ENCODE data around the gene POLN.
A peak's percentile ranks its signal among the peaks of the same experiment; 100 is the strongest.

The POLN gene

GRCh38 chr4:2067446-2068197, 174.3 kb downstream of the POLN start:
- no peak for DNase-seq

GRCh38 chr4:2066571-2067445, 175.1 kb downstream of the POLN start:
- no peak for DNase-seq

- no peak for DNase-seq
Measured at GRCh38 chr4:2066011-2066551, 175.8 kb downstream of the POLN start.

- DNase-seq = no peak
Measured at GRCh38 chr4:2065106-2065930, 176.6 kb downstream of the POLN start.

GRCh38 chr4:2064276-2064991, 177.5 kb downstream of the POLN start:
- no peak for DNase-seq

- DNase-seq = no peak
Measured at GRCh38 chr4:2063557-2064275, 178.2 kb downstream of the POLN start.

- no peak for DNase-seq
Measured at GRCh38 chr4:2062808-2063524, 179.0 kb downstream of the POLN start.

GRCh38 chr4:2062168-2062807, 179.6 kb downstream of the POLN start:
- no peak for DNase-seq

GRCh38 chr4:2061186-2062131, 180.5 kb downstream of the POLN start:
- no peak for DNase-seq

- DNase-seq = no peak
Measured at GRCh38 chr4:2060611-2061185, 181.2 kb downstream of the POLN start.

GRCh38 chr4:2059726-2060602, 182.0 kb downstream of the POLN start:
- DNase-seq = no peak

GRCh38 chr4:2059046-2059725, 182.7 kb downstream of the POLN start, which contains the start of gene NAT8L:
Gene NAT8L (plus strand): TSS chr4:2059327. CDS start chr4:2059512, 185 bp downstream.
- DNase-seq = peak; percentile 10 to 29

- DNase-seq = no peak
Measured at GRCh38 chr4:2058264-2059045, 183.5 kb downstream of the POLN start.

- no peak for DNase-seq
Measured at GRCh38 chr4:2057382-2058065, 184.4 kb downstream of the POLN start.

GRCh38 chr4:2054217-2054616, 187.7 kb downstream of the POLN start:
- no peak for DNase-seq
